Esophagus squamous epithelium (tissue), 5 donors: Measurements from ENCODE around the gene CFAP299. TPM values are rescaled to one million over a fixed set of nuclear protein-coding genes. Genes with fewer than 3 reads are reported as not detected.
"Not testable (repeated sequence)": the region's sequence is repeated elsewhere in the genome, so short reads cannot be mapped to it uniquely, and the experiment has no call there.

ENCODE experiments used
- DNase-seq: peaks from one replicate; lab custom pipeline; 2025; lab: John Stamatoyannopoulos, UW
- H3K27ac ChIP-seq, 4 donors: fragments of 200-600 bp; sonication (generic); one replicate each; pipeline ENCODE4 v1.5.1; 2016 to 2019; ENCODE audit warnings: mild to moderate bottlenecking in 1 of 4
- H3K27me3 ChIP-seq, 4 donors: fragments of 200-600 bp; sonication (generic); 1 replicate in 3 of 4; 2 replicates in 1 of 4; pipeline versions ENCODE4 v1.5.1 to v1.6.0; 2017 to 2021; ENCODE audit warnings: antibody characterized with exemption in 1 of 4
- H3K36me3 ChIP-seq, 3 donors: fragments of 200-600 bp; sonication (generic); one replicate each; pipeline ENCODE4 v1.5.1; 2016 to 2019
- H3K4me1 ChIP-seq, 3 donors: fragments of 200-600 bp; sonication (generic); one replicate each; pipeline ENCODE4 v1.5.1; 2017 to 2019
- H3K4me3 ChIP-seq, 4 donors: fragments of 200-600 bp; sonication (generic); 1 replicate in 3 of 4; 2 replicates in 1 of 4; pipeline ENCODE4 v1.5.1; 2016 to 2019; ENCODE audit warnings: mild to moderate bottlenecking in 2 of 4, moderate library complexity in 1 of 4
- H3K9me3 ChIP-seq, 3 donors: fragments of 200-600 bp; sonication (generic); one replicate each; pipeline ENCODE4 v1.5.1; 2016 to 2019
- POLR2A ChIP-seq, 4 donors: fragments of 450-650 bp; IDR thresholded peaks; one replicate each; pipeline ENCODE4 v1.6.1; 2017; ENCODE audit warnings: antibody characterized with exemption in 4 of 4, mild to moderate bottlenecking in 4 of 4, moderate library complexity in 3 of 4
- WGBS, 2 donors: methylation state at CpG; one replicate each; pipeline ENCODE4 v1.1.5; 2018; 5-methylcytosine and 5-hydroxymethylcytosine counted together
- intact Hi-C: fragments of 100-400 bp; cut with DNase I; formaldehyde crosslinking; loops from one replicate; pipeline ENCODE4 v1.15.0; 2022
- total RNA-seq, 4 donors: library from RNA; depleted of rRNA; stranded (reverse); fragments of >200 nt; gene quantifications; one replicate each; pipeline ENCODE4 v1.1.0, GENCODE V29; 2016
- TF ChIP-seq, protein P1 (sequence below), 6 experiments: fragments of 450-650 bp in 4 of 6; fragments of 200-600 bp in 2 of 6; sonication (generic) in 2 of 6; IDR thresholded peaks; one replicate each; pipeline ENCODE4 v1.5.1; 2016 to 2019; ENCODE audit warnings: antibody characterized with exemption in 6 of 6, mild to moderate bottlenecking in 4 of 6, moderate library complexity in 4 of 6
- donor health status: DM: yes; HTN: yes; CAD: no.

The CFAP299 gene
- total RNA-seq, 4 donors from 2014 or later = not detected

DNA sequence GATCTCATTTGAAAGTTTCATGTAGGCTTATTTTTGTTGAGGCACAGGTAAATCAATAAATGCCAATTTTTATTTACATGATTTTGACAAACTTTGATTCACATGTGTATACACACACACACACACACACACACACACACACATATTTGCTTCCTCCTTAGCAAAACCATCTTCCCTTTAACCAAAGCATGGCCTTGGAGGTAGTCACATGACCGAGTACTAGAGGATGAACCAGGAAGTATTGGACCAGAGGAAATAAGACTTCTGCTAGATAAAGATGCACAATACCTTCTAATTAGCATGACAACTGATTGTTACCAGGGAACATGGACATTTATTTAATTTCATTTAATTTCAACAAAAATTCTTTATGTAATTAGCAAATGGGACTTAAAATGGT is 23.4 kb upstream of the CFAP299 start:
- WGBS, 2 donors = 53 to 81% methylated on average over 1 of the region's 1 CpG

DNA sequence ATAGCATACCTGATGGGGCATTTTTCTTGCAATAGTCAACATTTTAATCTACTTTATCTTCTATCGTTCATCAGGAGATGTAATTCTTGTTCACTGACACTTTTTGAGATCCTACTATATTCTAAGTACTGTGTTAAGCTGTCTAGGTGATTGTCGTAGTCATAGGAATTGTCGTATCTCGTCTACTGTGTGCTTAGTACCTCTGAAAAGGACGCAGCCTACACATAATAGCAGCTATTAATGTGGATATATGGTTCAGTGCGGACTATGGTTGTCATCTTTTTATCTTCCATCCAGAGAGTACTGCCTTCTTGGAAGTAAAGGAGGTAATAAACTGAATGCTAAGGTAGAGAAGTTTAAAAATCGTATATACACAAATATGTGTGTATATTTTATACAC is 21.9 kb upstream of the CFAP299 start:
- DNase-seq = no peak
- peaks cover 0 to 48% (median 0%) of the 10 kb centered on the region in 4 donors for H3K27me3 ChIP-seq
- no peak overlapping the region for H3K4me3 ChIP-seq
- H3K36me3 ChIP-seq = no peaks in the 10 kb centered on the region
- intact Hi-C loops = no loop called here
- TF ChIP-seq POLR2A (IDR thresholded peaks at IDR 0.05) = no peak
- H3K9me3 ChIP-seq = no peaks in the 10 kb centered on the region
- no peak overlapping the region for H3K27ac ChIP-seq
- no peaks in the 10 kb centered on the region for H3K4me1 ChIP-seq
- 68 to 78% methylated on average over 7 of the region's 7 CpGs for WGBS, 2 donors

More for the DNA sequence above, 23.4 kb upstream of the CFAP299 start:
- H3K9me3 ChIP-seq = no peaks in the 10 kb centered on the region
- peaks cover 0 to 13% (median 0%) of the 10 kb centered on the region in 3 donors for H3K4me1 ChIP-seq
- H3K4me3 ChIP-seq = no peak overlapping the region
- no peak overlapping the region for H3K27ac ChIP-seq
- TF ChIP-seq POLR2A (IDR thresholded peaks at IDR 0.05) = no peak
- TF ChIP-seq, protein P1, sequence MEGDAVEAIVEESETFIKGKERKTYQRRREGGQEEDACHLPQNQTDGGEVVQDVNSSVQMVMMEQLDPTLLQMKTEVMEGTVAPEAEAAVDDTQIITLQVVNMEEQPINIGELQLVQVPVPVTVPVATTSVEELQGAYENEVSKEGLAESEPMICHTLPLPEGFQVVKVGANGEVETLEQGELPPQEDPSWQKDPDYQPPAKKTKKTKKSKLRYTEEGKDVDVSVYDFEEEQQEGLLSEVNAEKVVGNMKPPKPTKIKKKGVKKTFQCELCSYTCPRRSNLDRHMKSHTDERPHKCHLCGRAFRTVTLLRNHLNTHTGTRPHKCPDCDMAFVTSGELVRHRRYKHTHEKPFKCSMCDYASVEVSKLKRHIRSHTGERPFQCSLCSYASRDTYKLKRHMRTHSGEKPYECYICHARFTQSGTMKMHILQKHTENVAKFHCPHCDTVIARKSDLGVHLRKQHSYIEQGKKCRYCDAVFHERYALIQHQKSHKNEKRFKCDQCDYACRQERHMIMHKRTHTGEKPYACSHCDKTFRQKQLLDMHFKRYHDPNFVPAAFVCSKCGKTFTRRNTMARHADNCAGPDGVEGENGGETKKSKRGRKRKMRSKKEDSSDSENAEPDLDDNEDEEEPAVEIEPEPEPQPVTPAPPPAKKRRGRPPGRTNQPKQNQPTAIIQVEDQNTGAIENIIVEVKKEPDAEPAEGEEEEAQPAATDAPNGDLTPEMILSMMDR (IDR thresholded peaks at IDR 0.05) = no peak
- intact Hi-C loops = no loop called here
- no peak for DNase-seq
- H3K27me3 ChIP-seq = peaks cover 0 to 41% (median 0%) of the 10 kb centered on the region in 4 donors
- H3K36me3 ChIP-seq = no peaks in the 10 kb centered on the region

DNA sequence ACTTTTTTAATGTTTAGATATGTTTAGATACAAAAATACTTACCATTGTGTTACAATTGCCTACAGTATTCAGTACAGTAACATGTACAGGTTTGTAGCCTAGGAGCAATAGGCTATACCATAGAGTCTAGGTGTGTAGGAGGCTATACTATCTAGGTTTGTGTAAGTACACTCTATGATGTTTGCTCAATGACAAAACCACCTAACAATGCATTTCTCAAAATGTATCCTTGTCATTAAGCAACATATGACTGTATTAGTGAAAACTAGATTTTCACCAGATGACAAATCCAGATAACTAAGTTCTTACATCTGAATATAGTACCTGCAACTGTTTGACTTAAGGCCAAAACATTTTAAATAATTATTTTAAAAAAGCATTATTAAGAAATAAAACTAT is 19.7 kb upstream of the CFAP299 start:
- peaks cover 0 to 31% (median 0%) of the 10 kb centered on the region in 4 donors for H3K27me3 ChIP-seq
- H3K4me1 ChIP-seq, H3K36me3 ChIP-seq, H3K9me3 ChIP-seq, intact Hi-C loops, H3K27ac ChIP-seq, DNase-seq, H3K4me3 ChIP-seq: not testable (repeated sequence)

DNA sequence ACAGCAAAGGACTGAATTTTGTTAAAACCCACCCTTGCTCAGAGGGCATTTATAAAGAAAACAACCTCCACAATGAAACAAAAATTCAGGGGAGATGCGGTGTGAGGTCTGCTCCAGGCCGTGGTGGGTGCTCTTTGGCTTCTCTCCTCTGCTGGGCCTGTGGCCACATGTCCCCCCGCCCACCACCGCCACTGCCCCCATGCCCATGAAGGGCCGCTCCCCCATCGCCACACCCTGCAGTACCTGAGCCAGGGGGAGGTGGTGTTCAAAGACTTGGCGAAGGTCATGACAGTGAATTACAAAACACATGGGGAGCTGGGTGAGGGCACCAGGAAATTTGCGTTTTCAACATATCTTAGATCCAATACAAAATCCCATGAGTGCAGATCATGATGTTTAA is 14.2 kb upstream of the CFAP299 start:
- Histone ChIP-seq H3K9me3 (no peaks in the 10 kb centered on the region), H3K4me1 (no peaks in the 10 kb centered on the region), H3K36me3 (no peaks in the 10 kb centered on the region), H3K27ac (no peak overlapping the region), H3K4me3 (no peak overlapping the region), H3K27me3 (peaks cover 0 to 22% (median 0%) of the 10 kb centered on the region in 4 donors)
- 86 to 98% methylated on average over 6 to 7 of the region's 8 CpGs for WGBS, 2 donors
- DNase-seq = no peak
- TF ChIP-seq POLR2A (IDR thresholded peaks at IDR 0.05) = no peak
- intact Hi-C loops = no loop called here

DNA sequence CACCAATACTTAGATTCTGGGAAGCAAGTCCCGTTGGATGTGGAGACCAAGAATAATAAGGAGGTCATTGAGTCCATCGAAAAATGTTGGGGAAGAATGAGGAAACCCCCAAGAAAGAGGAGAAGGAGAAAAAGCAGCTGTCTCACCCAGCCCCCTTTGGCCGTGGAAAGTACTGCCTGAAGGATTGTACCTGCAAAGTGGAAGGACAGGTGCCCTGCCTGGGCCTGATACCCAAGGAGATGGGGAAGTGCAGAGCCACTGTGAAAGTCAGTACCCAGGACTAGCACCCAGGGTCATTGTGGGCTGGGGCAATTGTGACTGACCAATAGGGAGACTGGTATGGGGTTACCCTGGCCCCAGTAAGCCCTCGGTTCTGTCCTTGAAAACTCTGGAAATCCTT is 13.8 kb upstream of the CFAP299 start:
- Histone ChIP-seq H3K27ac (no peak overlapping the region), H3K4me1 (no peaks in the 10 kb centered on the region), H3K4me3 (no peak overlapping the region), H3K9me3 (no peaks in the 10 kb centered on the region), H3K36me3 (no peaks in the 10 kb centered on the region), H3K27me3 (peaks cover 0 to 20% (median 0%) of the 10 kb centered on the region in 4 donors)
- WGBS, 2 donors = 78 to 87% methylated on average over 4 of the region's 4 CpGs
- no peak for DNase-seq
- intact Hi-C loops = no loop called here
- TF ChIP-seq, protein P1 (IDR thresholded peaks at IDR 0.05) = no peak
- TF ChIP-seq POLR2A (IDR thresholded peaks at IDR 0.05) = no peak

DNA sequence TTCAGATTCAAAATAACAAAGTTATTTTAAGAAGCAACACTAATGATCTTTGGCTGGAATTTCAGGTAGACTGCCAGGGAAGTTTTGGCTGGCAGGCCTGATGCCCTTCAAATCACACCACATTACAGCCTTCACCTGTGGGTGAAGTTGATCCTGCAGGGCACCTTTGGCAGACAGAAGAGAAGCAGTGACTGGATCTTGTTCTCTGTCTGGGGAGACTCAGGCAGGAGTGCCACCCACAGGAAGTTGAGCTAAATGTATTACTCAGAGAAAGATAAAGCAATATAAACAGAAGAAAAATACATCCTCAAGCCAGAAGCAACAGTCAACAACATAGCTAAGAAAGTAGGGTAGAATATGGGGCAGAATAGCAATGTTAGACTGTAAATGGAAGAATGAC is 12.8 kb upstream of the CFAP299 start:
- Histone ChIP-seq H3K4me3 (no peak overlapping the region), H3K9me3 (no peaks in the 10 kb centered on the region), H3K36me3 (no peaks in the 10 kb centered on the region), H3K27ac (no peak overlapping the region), H3K27me3 (peaks cover 0 to 21% (median 0%) of the 10 kb centered on the region in 4 donors), H3K4me1 (no peaks in the 10 kb centered on the region)
- TF ChIP-seq, protein P1 (IDR thresholded peaks at IDR 0.05) = peak in 1 of 6 experiments; percentile 11
- no peak for TF ChIP-seq POLR2A (IDR thresholded peaks at IDR 0.05)
- intact Hi-C loops = no loop called here
- no peak for DNase-seq

DNA sequence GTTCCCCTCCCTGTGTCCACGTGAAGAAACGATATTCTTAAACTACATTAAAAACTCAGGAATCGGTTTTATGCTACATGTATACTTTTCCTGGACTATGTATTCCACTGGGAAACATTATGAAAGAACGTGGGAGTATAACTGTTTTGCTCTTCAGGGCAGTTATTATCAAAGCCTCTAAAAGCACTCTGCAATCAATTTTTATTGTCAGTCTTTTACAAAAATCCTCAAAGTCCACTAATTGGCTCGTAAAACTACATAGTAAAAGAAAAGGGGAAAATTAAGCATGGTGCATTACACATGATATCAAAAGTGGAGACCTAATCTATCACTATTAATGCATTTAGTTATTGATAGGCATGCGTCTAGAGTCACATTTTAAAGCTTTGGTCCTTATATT is 11.4 kb upstream of the CFAP299 start:
- Histone ChIP-seq H3K4me1 (no peaks in the 10 kb centered on the region), H3K27ac (no peak overlapping the region), H3K4me3 (no peak overlapping the region), H3K27me3 (peaks cover 0 to 26% (median 0%) of the 10 kb centered on the region in 4 donors), H3K36me3 (no peaks in the 10 kb centered on the region), H3K9me3 (no peaks in the 10 kb centered on the region)
- TF ChIP-seq POLR2A (IDR thresholded peaks at IDR 0.05) = no peak
- TF ChIP-seq, protein P1 (IDR thresholded peaks at IDR 0.05) = no peak
- intact Hi-C loops = no loop called here
- DNase-seq = no peak
- 77 to 79% methylated on average over 6 of the region's 6 CpGs for WGBS, 2 donors
